Panc1 (cell line): ENCODE results near the gene SLC9A3. TPM values are rescaled to one million over a fixed set of nuclear protein-coding genes. Genes with fewer than 3 reads are reported as not detected.

Experiments
- ATAC-seq: fragments of 200-7000 bp; cut with Tn5 transposase; 2 replicates; pipeline ENCODE4 v1.9.1; 2020; ENCODE audit warnings: mild to moderate bottlenecking, moderate library complexity
- BruUV-seq: library from RNA; stranded (reverse); fragments of 400-500 nt; replicated peaks from 2 replicates; lab custom pipeline; 2021; lab: Mats Ljungman, UMichigan
- CTCF ChIA-PET: fragments of 300-600 bp; sonication (Branson Sonifier 250); formaldehyde crosslinking; loops from one replicate; lab custom pipeline; 2022; ENCODE audit warnings: antibody characterized with exemption; lab: Charles Lee
- POLR2A ChIA-PET: fragments of 300-600 bp; sonication (Branson Sonifier 250); formaldehyde crosslinking; loops from one replicate; lab custom pipeline; 2022; ENCODE audit warnings: antibody characterized with exemption; lab: Charles Lee
- DNase-seq: peaks from one replicate; pipeline ENCODE4 v3.0.0-alpha.2; 2010; ENCODE audit warnings: low read depth, low spot score
- H3K27ac ChIP-seq: 2 replicates; pipeline ENCODE4 v1.5.1; 2011; ENCODE audit warnings: mild to moderate bottlenecking, low read length, inconsistent platforms
- H3K27me3 ChIP-seq: fragments of 200-500 bp; sonication (Bioruptor generic); 2 replicates; pipeline ENCODE4 v1.6.0; 2014; ENCODE audit warnings: low read length, inconsistent platforms; ENCODE audit not compliant: control insufficient read depth, insufficient read depth
- H3K36me3 ChIP-seq: fragments of 200-500 bp; sonication (Bioruptor generic); 2 replicates; pipeline ENCODE4 v1.5.1; 2014; ENCODE audit warnings: inconsistent platforms, mild to moderate bottlenecking, low read length, moderate library complexity; ENCODE audit not compliant: control insufficient read depth, insufficient read depth
- H3K4me1 ChIP-seq: 2 replicates; pipeline ENCODE4 v1.5.1; 2011; ENCODE audit warnings: inconsistent platforms, mild to moderate bottlenecking, low read length, moderate library complexity; ENCODE audit not compliant: control insufficient read depth, insufficient read depth
- H3K4me3 ChIP-seq, 2 experiments: 2 replicates each; pipeline ENCODE4 v1.5.1; 2011 to 2012; ENCODE audit warnings: low read depth in 2 of 2, low read length in 2 of 2, mild to moderate bottlenecking in 2 of 2, inconsistent platforms in 1 of 2, moderate library complexity in 1 of 2
- H3K9me3 ChIP-seq: fragments of 200-500 bp; sonication (Bioruptor generic); 2 replicates; pipeline ENCODE4 v1.5.1; 2014; ENCODE audit warnings: low read depth, mild to moderate bottlenecking, inconsistent platforms, low read length, moderate library complexity; ENCODE audit not compliant: control insufficient read depth, insufficient read depth
- POLR2AphosphoS5 ChIP-seq: IDR thresholded peaks from 2 replicates; pipeline ENCODE4 v1.6.1; 2012; ENCODE audit warnings: mild to moderate bottlenecking, low read depth, low read length, moderate library complexity
- SIN3A ChIP-seq: IDR thresholded peaks from 2 replicates; pipeline ENCODE4 v1.6.1; 2012; ENCODE audit warnings: low read depth, mild to moderate bottlenecking, low read length, moderate library complexity, borderline replicate concordance; ENCODE audit not compliant: insufficient read depth
- TCF7L2 ChIP-seq: IDR thresholded peaks from 2 replicates; pipeline ENCODE4 v1.6.1; 2011; ENCODE audit warnings: mild to moderate bottlenecking, low read depth, low read length, inconsistent platforms
- in situ Hi-C: cut with HindIII; loops from 2 replicates; pipeline ENCODE4 v1.10.0; 2016; ENCODE audit warnings: low sequenced_read_pairs, low pct_unique_long_range_greater_than_20kb
- intact Hi-C: fragments of 100-400 bp; cut with micrococcal nuclease; formaldehyde crosslinking; loops from one replicate; pipeline ENCODE4 v1.10.0; 2022; ENCODE audit not compliant: unreplicated experiment
- total RNA-seq: library from RNA; stranded (reverse); gene quantifications from one replicate; pipeline ENCODE4 v1.2.1, GENCODE V29; 2021; ENCODE audit not compliant: unreplicated experiment
- TF ChIP-seq, protein P1 (sequence below), 2 experiments: IDR thresholded peaks; 2 replicates each; pipeline ENCODE4 v1.6.1; 2011 to 2012; ENCODE audit warnings: low read depth in 2 of 2, control low read depth in 1 of 2, low read length in 1 of 2, mild to moderate bottlenecking in 1 of 2, moderate library complexity in 1 of 2; ENCODE audit not compliant: insufficient read depth in 1 of 2
- TF ChIP-seq, protein P2 (sequence below): fragments of 450-650 bp; IDR thresholded peaks from 2 replicates; pipeline ENCODE4 v1.5.1; 2017; ENCODE audit warnings: mild to moderate bottlenecking

SLC9A3 gene
- total RNA-seq, 1 experiment from 2014 or later = 2.0 TPM

DNA sequence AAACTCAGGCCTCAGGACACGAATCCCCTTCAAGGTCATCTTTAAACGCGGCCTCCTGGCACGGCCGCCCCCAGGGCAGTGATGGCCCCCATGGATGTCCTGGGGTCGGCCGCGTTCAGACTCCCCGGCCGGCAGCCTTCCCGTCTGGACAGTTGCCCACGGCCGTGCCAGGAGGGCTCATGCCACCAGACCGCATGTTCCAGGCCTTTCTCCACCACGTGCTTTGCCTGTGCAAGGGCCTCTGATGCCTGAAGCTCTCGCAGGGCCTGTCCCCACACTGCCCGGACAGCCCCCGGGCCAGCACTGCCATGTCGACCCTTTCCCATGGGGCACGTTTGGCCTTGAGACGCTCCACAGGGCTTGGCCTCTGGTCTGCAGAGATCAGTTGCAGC is 34.6 kb downstream of the SLC9A3 start:
- TF ChIP-seq POLR2AphosphoS5 = no peak
- TF ChIP-seq, protein P1, sequence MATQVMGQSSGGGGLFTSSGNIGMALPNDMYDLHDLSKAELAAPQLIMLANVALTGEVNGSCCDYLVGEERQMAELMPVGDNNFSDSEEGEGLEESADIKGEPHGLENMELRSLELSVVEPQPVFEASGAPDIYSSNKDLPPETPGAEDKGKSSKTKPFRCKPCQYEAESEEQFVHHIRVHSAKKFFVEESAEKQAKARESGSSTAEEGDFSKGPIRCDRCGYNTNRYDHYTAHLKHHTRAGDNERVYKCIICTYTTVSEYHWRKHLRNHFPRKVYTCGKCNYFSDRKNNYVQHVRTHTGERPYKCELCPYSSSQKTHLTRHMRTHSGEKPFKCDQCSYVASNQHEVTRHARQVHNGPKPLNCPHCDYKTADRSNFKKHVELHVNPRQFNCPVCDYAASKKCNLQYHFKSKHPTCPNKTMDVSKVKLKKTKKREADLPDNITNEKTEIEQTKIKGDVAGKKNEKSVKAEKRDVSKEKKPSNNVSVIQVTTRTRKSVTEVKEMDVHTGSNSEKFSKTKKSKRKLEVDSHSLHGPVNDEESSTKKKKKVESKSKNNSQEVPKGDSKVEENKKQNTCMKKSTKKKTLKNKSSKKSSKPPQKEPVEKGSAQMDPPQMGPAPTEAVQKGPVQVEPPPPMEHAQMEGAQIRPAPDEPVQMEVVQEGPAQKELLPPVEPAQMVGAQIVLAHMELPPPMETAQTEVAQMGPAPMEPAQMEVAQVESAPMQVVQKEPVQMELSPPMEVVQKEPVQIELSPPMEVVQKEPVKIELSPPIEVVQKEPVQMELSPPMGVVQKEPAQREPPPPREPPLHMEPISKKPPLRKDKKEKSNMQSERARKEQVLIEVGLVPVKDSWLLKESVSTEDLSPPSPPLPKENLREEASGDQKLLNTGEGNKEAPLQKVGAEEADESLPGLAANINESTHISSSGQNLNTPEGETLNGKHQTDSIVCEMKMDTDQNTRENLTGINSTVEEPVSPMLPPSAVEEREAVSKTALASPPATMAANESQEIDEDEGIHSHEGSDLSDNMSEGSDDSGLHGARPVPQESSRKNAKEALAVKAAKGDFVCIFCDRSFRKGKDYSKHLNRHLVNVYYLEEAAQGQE (IDR thresholded peaks at IDR 0.05; ENCODE audit: insufficient read depth in 1 of 2, low read depth in 2 of 2, low read length in 1 of 2) = no peak
- no peak for TF ChIP-seq SIN3A
- TF ChIP-seq, protein P2, sequence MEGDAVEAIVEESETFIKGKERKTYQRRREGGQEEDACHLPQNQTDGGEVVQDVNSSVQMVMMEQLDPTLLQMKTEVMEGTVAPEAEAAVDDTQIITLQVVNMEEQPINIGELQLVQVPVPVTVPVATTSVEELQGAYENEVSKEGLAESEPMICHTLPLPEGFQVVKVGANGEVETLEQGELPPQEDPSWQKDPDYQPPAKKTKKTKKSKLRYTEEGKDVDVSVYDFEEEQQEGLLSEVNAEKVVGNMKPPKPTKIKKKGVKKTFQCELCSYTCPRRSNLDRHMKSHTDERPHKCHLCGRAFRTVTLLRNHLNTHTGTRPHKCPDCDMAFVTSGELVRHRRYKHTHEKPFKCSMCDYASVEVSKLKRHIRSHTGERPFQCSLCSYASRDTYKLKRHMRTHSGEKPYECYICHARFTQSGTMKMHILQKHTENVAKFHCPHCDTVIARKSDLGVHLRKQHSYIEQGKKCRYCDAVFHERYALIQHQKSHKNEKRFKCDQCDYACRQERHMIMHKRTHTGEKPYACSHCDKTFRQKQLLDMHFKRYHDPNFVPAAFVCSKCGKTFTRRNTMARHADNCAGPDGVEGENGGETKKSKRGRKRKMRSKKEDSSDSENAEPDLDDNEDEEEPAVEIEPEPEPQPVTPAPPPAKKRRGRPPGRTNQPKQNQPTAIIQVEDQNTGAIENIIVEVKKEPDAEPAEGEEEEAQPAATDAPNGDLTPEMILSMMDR = no peak
- no peak for TF ChIP-seq TCF7L2
- in situ Hi-C loops (no loop called here), intact Hi-C loops (no loop called here)
- Histone ChIP-seq H3K9me3 (no peaks in the 10 kb centered on the region), H3K27me3 (no peaks in the 10 kb centered on the region), H3K4me1 (no peaks in the 10 kb centered on the region), H3K36me3 (no peaks in the 10 kb centered on the region), H3K4me3 (no peak overlapping the region), H3K27ac (no peak overlapping the region)
- no TSS peak for BruUV-seq
- ATAC-seq = no peak
- POLR2A ChIA-PET = no interaction called here
- CTCF ChIA-PET = no interaction called here
- no peak for DNase-seq

DNA sequence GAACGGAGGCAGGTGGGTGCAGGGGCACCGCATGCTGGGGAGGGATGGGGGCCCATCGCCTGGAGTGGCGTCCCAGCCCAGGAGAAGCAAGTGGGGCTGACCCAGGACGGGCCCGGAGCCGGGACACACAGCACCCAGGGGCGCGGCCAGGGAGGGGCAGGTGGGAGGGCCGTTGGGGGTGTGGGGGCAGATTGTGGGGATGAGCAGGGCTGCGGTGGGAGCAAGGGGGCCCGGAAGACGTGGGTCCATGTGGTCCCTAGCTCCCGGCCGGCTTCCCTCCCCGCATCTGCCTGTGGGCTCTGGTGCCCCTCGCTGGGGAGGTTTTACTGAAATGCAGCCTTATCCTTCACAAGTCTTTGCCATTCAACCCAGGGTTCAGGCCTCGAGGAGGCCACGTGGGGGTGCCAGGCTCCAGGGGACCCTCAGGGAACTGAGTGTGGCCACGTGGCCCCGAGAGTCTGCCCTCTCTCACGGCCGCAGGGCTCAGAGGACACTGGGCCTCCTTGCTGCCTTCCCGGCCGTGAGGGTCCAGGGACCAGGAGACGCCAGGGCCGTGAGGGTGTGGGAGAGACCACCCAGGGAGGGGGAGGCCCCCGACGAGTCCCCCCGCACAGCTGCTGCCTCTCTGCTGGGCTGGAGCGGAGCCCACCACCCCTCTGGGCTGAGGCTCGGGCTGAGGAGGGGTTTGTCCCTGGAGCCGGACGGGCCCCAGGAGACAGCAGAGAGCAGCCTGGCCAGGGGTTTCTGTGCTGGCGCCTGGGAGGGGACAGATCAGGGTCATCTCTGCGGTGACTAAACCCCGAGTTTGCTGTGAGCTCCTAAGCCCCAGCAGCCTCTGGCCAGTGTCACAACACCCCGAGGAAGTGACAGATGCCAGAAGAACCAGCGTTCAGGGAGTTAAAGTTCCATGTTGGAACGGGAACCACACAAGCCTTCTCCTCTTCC is 35.2 kb downstream of the SLC9A3 start:
- Histone ChIP-seq H3K4me3 (no peak overlapping the region), H3K4me1 (no peaks in the 10 kb centered on the region), H3K36me3 (no peaks in the 10 kb centered on the region), H3K27ac (no peak overlapping the region), H3K27me3 (no peaks in the 10 kb centered on the region), H3K9me3 (no peaks in the 10 kb centered on the region)
- BruUV-seq = no TSS peak
- ChIA-PET POLR2A (no interaction called here), CTCF (no interaction called here)
- DNase-seq (no peak), ATAC-seq (no peak)
- TF ChIP-seq POLR2AphosphoS5 (no peak), TCF7L2 (no peak), SIN3A (no peak)
- TF ChIP-seq, protein P1 (IDR thresholded peaks at IDR 0.05; ENCODE audit: insufficient read depth in 1 of 2, low read depth in 2 of 2, low read length in 1 of 2) = no peak
- TF ChIP-seq, protein P2 = no peak
- in situ Hi-C loops (no loop called here), intact Hi-C loops (no loop called here)
